Stimulated activated CD4-positive, alpha-beta T cell treated with anti-CD3 and anti-CD28 coated beads, Interleukin-1b, Interleukin-23, amount 100 ng/mL, for 4 hours (primary cell): ENCODE results near the gene ASPHD2.
A peak's percentile ranks its signal among the peaks of the same experiment; 100 is the strongest.

Experiments
- DNase-seq, 2 donors: peaks; one replicate each; pipeline ENCODE4 v3.0.0-alpha.2; 2020; ENCODE audit warnings: low read depth in 2 of 2

ASPHD2 gene

DNA sequence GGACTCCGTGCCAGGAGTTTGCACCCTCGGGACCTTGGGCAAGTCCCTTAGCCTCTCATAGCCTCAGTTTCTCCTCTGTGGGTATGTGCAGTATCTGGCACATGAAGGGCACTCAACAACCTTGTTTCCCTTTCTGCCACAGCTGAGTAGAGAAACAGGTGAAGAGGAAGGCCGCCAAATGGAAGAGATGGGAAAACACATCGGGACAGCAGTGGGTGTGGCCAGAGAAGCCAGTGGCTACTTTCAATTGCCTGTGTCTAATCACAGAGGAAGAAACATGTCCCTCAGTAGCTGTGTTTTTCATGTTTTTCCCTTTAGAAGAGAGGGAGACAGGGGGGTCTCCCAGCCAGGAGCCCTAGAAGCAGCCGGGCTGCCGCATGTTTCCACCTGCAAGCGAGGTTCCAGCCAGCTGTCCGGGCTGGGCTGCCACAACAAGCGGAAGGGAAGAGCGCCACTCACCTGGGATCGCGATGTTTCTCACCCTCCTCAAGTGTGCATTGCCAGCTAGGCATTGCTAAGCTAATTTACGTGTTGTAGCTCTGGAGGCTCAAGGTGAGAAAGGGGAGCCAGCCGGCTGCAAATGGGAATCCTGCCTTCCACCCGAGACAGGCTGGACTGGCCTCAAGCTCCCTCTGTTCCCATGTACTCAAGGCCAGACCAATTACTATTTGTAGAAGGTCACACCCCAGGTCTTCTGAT lies 16.7 kb downstream of the ASPHD2 start:
- no peak for DNase-seq

DNA sequence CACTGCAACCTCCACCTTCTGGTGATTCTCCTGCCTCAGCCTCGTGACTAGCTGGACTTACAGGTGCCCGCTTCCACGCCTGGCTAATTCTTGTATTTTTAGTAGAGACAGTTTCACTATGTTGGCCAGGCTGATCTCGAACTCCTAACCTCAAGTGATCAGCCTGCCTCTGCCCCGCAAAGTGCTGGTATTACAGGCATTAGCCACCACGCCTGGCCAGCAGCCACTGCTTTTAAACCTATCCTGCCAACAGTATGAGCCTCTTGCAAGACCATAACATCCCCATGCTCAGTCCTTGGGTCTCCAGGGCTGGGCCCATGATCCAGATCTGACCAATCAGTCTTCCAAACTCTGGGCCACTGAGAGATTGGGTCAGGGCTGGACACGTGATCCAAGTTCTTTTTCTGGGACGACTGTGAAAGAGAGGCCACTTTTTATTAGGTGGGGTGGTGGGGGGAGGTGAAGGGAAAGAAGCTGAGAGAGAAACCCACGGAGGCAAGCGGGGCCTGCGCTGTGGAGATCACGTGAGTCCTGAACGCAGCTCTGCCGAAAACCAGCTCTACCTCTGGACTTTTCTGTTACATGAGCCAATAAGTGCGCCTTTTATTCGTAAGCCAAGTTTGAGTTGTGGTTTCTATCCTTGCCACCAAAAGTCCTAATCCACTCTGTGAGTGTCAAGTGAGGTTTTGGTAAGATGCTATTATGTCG lies 17.9 kb downstream of the ASPHD2 start:
- DNase-seq: no peak

DNA sequence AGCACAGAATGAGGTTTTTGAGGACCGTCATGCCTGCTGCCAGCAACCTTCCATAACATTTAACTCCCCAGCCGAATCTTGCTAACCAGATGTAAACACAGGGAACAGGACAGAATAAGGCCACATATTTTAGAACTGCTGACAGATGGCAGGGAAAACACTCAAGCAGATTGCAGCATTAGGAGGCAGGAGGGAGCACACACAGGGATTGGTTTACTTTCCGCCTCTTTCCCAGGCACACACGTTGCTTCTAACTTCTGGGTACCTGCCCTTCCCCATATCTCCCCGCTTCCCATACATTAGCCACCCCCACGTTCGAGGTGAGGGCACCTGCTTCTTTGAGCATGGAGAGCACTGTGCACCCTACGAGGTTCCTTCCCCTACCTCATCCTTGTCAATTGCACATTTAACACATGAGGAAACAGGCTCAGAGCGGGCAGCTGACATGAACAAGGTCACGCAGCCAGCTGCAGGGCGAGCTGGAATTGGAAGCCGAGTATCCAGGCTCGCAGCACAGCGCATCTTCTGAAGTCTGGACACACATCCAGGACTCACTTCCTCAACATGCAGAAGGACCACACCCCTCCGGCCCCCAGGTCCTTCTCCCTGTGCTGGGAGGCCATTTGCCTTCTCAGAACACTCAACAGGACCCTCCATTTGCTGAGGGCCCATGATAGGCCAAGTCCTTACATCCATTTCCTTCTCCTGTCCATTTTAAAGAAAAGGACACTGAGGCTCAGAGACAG lies 18.7 kb downstream of the ASPHD2 start:
- no peak for DNase-seq

DNA sequence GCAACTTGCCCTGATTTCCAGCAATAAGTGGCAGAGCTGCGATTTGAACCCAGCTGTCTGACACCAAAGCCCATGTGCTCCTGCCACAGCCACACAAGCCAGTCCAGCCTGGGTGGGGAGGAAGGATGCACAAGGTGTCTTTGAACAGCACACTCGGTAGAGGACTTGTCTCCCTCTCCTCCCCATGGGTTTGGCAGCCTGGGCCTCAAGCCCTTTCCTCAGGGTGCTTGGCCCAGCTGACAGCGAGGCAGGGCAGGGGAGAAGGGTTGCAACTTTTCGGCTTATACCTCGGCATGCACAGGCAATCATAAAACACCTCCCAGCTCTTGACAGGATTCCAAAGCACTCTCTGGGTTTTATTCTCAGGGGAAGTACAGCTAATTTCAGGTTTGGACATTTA lies 19.3 kb downstream of the ASPHD2 start:
- no peak for DNase-seq

DNA sequence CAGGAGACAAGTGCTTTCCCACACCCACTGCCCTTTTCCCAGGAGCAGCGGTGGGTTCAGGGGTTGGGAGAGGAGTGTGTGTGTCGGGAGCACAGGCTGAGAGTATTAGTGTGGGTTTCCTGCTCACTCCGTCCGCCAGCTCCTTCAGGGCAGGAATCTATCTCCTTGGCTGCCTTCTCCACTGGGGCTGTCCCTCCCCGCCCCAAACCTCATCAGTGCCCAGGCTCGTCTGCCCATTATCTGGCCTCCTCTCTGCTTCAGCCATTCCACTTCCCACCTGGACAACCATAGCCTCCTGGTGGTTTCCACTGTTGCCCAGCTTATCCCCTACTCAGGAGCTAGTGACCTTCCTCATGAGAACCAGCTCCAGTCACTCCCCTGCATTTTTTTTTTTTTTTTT lies 19.9 kb downstream of the ASPHD2 start:
- DNase-seq: no peak

DNA sequence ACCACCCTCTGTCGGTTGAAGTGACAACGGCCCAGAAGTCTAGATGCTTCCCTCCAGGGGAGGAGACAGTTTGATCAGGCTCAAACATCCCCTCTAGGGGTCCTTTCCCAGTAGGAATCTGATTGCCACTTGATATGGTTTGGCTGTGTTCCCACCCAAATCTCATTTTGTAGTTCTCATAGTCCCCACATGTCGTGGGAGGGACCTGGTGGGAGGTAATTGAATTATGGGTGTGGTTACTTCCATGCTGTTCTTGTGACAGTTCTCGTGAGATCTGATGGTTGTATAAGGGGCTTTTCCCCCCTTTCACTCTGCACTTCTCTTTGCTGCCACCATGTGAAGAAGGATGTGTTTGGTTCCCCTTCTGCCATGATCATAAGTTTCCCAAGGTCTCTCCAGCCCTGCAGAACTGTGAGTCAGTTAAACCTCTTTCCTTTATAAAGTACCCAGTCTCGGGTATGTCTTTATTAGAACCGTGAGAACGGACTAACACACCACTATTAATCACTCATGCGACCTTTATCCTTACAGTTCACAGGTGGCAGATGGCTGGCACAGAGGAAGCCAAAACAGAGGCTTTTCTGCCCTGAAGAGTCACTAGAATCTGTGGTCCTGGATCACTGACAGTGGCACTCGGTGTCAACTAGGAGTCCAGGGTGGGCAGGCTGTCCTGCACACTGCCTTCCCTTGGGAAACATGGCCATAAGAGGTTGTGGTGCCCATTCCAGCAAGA lies 21.6 kb downstream of the ASPHD2 start:
- DNase-seq: no peak

DNA sequence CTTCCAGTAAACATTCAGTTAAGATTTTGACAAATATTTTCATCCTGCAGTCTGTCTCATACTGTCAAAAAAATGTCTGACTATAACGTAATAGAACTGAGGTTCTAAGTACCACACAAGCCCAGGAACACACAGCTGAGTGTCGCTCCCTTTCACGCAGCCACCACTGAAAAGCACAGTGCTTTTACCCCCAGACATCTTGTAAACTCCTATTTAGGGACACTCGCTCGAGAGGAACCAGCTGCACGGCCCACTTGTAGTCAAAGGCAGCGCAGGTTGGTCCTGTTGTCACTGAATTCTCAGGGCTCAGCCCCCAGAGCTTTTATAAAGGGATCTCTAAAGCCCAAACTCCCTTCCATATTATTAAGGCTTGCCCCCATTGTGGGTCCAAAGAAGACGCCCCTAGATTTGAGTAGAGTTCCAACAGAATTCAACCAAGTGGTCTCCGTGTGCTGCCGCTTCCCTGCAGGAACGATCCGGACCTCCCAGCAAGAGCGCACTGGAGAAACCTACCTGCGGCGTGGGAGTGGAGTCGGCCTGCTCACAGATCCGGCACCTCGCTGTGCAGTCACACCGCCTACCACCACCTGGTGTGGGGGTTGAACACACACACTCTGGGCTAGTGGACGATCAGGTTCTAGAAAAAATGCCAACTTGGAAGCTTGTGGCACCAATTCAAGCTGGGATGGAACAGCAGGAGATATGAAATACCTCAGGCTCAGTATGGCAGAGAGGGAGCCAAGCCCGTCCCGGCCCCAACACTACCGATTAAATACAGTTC lies 23.4 kb downstream of the ASPHD2 start:
- no peak for DNase-seq

DNA sequence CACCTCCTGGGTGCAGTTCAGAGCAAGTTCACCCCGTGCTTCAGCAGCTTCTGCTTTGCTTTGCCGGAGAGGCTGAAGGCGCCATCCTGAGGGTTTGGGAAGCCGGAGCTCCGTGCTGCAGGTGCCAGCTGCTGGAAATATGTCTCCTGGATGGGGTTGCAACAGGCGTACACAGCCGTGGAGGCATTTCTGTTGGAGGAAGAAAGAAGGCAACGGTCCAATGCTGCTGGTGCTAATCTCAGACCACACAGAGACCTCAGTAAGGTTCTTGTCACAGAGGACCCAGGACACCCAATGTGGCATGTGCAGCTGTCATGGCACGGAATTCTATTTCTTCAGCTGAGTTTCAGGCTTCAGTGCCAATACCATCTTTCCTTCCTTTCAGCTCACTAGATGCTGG lies 24.2 kb downstream of the ASPHD2 start:
- no peak for DNase-seq

DNA sequence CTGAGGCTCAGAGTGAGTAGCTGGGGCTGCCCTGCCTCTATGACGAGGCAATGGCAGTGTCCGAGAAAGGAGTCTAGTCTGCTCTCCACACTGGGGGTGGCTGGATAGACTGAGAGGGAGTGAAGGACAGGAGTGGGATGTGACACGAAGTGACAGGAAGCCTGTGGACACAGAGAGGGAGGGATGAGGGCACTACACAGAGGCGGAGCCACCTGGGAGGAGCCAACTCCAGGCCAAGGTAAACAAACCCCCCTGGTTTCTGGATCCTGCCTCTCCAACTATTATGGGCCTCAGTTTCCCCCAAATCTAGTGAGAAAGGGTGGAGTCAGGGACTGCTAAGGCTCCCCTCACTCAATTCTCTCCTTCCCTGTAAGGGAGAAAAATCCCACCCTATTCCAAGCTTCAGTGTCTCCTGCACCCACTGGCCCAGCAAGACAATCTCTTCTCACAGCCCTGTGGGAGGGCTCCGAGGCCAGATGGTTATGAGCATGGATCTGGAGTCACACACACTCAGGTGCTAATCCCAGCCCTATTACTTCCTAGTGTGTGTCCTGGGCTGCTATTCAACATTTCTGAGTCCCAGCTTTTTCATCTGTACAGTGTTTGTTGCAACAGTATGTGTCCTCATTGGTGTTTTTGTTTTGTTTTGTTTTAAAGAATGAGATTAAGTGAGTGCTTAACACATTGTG lies 24.9 kb downstream of the ASPHD2 start:
- DNase-seq: no peak

DNA sequence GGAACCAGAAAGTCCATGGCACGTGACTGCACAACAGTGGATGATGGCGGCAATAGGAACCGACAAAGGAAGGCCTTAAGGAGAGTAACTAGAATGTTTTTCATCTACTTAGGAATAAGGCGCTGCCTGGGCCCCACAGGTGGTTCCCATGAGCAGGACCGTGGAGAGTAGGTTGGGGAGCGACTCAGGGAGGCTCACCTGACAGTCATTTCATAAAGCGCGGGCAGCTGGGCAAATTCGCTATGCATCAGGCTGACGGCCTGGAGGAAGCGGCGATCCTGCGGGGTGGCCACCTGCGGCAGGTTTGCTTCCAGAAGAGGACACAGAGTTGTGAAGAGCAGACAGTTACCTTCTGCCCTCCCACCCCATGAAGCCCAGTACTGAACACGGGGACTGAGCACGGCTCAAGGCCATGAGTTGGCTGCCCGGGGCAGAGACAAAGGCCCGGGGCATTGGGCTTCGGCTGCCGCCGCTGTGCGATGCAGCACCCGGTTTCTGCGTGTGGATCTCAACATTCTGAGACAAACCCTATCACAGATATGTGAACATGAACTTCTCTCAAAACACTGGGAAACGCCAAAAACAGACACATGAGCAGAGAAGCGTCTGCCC lies 28.7 kb downstream of the ASPHD2 start:
- no peak for DNase-seq

DNA sequence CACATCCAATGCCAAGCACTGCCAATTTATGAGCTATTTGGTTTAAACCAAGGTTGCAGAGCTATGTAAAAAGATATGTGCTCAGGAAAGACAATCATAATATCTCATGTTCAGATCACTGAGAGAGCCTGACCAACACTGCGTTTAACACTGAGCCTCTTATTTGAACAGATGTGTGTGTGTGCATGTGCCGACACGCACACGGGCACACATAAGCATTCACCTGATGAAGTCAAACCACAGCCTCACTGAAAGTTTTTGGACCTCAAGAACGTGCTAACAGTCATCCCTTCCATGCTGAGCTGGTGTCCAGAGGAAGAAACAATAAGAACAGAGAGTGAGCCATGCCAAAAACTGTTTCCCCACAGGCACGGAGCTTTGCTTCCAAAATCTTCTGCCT lies 31.1 kb downstream of the ASPHD2 start:
- DNase-seq: no peak

DNA sequence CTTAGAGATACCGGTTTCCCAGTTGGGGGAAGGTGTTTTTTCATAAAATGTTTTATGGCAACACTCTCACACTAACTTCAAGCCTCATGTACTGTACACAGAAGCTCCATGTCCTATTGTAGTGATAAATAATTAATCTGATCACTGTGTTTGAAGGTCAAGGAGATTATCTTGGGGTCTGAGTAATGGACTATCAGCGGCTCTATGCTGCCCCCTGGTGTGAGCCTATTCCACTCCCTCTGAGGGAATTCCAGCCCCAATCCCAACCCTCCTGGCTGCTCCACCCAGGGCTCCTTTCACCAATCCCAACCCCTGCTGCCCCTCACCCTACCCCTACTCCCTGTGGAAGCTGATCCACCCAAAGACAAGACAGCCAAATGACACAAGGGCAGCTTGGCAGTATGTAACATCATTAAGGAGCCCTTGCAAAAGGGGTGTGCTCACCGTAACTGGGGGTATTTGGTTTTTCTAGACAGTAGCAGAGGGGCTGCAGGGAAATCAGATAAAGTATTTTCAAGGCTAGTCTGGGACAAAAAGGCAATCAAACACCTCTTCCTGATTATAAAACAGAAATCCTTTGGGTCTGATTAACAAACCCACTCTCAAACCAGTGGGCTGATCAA lies 32.2 kb downstream of the ASPHD2 start:
- peak; percentile 30 to 50 for DNase-seq

DNA sequence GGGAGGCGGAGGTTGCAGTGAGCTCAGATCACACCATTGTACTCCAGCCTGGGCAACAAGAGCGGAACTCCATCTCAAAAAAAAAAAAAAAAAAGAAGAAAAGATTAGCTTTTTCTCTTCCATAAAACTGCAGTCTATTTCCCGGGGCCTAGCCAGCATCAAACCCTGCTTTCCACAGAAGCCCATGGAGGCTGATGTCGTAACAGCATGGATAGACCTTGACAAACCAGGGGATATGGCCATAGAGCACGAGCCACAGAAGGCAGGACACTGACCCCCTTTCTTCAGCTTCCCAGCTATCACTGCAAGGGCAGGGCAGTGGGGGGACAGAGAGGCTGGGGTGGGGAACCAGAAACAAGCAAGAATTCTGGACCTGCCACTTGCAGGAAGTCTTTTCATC lies 33.0 kb downstream of the ASPHD2 start:
- no peak for DNase-seq

DNA sequence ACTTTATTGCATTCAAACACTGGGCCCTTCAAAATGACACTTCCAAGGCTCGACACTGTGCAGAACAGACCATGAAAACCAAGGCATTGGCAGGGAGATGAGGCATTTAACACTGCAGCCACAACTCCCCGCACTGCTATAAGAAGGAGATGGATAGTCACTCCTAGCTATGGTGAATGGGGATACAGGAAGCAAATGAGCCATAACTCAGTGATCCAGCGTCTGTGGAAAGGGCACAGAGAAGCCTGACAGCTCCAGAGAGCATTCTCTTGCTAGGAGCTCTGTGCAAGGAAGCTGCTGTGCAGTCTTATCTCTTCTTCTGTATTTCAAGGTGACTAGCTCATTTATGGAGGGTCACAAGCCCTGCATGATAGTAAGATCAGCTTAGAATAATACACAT lies 33.6 kb downstream of the ASPHD2 start:
- DNase-seq: no peak

DNA sequence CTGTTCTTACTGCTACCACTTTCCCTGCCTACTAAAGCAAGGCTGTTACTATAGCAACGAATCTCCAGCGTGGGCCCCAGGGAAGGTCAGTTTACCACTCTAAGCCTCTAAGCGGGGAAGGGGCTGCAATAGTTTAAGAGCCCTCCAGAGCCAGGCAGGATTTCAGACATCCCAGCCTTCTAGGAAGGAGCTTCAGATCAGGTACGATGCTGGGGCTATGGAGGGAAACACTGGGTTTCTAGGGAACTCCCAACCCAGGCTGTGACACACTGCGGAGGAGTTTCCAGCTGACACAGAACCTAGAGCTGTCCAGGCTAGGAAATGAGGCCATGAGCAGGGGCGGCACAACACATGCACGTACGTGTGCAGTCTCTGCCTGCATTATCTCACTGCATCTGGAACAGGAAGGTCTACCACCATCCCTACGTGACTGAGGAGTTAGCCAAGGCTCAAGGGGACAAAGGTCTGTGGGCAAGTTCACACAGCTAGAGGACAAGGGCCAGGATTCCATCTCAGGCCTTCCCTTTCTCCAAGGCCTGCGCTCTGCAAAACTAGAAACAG lies 34.1 kb downstream of the ASPHD2 start:
- no peak for DNase-seq

DNA sequence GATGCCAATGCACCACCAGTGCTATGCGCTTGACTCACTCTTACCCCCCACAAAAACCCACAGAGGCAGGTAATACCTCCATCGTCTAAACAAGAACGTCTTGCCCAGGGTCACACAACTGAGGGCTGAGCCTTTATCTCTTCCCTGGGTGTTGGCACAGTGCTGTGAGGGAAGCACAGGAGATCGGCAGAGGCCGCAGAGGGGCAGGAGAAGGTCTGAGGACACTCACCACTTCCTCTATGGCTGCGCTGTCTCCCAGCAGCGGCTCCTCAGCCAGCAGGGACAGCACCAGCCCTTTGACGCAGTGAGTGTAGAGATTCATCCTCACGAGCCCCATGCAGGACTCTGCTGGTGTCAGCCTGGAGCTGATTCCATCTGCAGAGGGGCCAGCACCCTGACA lies 34.6 kb downstream of the ASPHD2 start:
- DNase-seq: no peak

DNA sequence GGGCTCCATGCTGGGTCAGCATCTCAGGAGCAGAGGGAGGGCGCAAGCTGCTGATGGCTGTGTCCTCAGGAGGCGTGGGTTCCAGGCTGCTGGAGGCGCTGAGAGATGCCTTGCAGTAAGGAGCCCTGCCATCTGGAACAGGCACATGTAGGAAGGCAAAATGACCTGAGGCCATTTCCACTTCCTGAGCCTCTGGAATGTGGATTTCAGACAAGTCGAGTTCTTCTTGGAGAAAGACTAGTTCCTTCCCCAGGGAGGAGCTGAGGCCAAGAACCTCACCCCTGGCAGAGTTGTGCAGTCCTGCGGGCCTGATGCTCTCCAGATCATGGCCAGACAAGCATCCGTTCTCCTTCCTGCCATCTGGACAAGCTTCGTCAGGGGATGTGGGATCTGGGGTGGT lies 35.3 kb downstream of the ASPHD2 start:
- DNase-seq: no peak

DNA sequence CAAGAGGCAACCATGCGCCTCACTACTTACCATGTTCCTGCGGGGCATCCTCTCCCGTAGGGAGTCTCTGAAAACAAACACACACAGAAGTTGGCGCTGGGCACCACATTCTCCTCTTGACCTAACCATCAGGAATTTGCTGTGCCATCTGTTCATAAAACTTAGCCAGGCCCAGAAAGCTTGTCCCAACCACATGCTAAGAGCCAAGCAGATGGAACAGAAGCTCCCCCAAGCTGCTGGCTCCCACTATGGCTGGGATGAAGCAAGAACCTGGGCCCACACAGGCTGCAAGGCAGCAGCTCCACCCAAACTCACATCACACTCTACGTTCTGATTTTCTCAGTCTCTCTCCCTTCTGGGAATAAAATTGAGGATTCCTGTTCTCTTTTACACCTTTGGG lies 37.1 kb downstream of the ASPHD2 start:
- DNase-seq: no peak

DNA sequence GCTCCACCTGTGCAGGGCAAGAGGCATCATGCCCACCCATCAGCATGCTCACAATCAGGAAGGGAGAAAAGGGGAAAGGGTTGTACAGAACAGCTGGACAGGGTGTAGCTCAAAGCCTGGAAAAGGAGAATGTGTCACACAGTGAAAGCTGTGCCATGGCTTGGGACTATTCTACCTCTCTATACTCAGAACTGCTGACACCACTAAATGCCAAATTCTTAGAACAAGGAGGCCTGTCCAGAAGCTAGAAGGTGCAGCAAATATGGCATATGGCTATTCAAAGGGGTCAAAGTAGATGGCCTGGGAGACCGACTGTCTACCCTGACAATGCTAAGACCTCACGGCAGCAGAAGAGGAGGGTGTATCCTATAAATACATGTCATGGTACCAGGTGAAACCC lies 41.7 kb downstream of the ASPHD2 start:
- no peak for DNase-seq

DNA sequence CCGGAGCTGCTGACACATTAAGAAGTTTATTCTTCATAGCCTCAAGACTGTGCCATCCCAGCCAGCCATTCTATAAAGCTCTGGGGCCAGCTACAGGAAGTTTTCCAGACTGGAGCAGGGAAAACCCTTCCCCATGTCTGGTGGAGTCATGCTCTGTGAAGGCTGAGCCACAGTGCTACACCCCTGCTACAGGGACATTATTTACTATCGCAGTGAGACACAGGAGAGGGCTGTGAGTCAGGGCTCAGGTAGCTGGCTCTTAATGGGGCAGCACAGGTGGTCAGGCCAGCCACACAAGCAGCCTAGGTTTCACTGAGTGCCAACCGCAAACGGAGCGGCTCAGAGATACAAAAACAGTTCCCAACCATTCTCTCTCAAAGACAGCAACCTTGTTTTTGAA lies 42.5 kb downstream of the ASPHD2 start:
- DNase-seq: no peak
